Panc1 (cell line): ENCODE data around the gene KCNAB3. TPM values are rescaled to one million over a fixed set of nuclear protein-coding genes. Genes with fewer than 3 reads are reported as not detected.

Experiments
- ATAC-seq: fragments of 200-7000 bp; cut with Tn5 transposase; 2 replicates; pipeline ENCODE4 v1.9.1; 2020; ENCODE audit warnings: mild to moderate bottlenecking, moderate library complexity
- BruUV-seq: library from RNA; stranded (reverse); fragments of 400-500 nt; replicated peaks from 2 replicates; lab custom pipeline; 2021; lab: Mats Ljungman, UMichigan
- CTCF ChIA-PET: fragments of 300-600 bp; sonication (Branson Sonifier 250); formaldehyde crosslinking; loops from one replicate; lab custom pipeline; 2022; ENCODE audit warnings: antibody characterized with exemption; lab: Charles Lee
- POLR2A ChIA-PET: fragments of 300-600 bp; sonication (Branson Sonifier 250); formaldehyde crosslinking; loops from one replicate; lab custom pipeline; 2022; ENCODE audit warnings: antibody characterized with exemption; lab: Charles Lee
- DNase-seq: peaks from one replicate; pipeline ENCODE4 v3.0.0-alpha.2; 2010; ENCODE audit warnings: low read depth, low spot score
- H3K27ac ChIP-seq: 2 replicates; pipeline ENCODE4 v1.5.1; 2011; ENCODE audit warnings: mild to moderate bottlenecking, low read length, inconsistent platforms
- H3K27me3 ChIP-seq: fragments of 200-500 bp; sonication (Bioruptor generic); 2 replicates; pipeline ENCODE4 v1.6.0; 2014; ENCODE audit warnings: low read length, inconsistent platforms; ENCODE audit not compliant: control insufficient read depth, insufficient read depth
- H3K36me3 ChIP-seq: fragments of 200-500 bp; sonication (Bioruptor generic); 2 replicates; pipeline ENCODE4 v1.5.1; 2014; ENCODE audit warnings: inconsistent platforms, mild to moderate bottlenecking, low read length, moderate library complexity; ENCODE audit not compliant: control insufficient read depth, insufficient read depth
- H3K4me1 ChIP-seq: 2 replicates; pipeline ENCODE4 v1.5.1; 2011; ENCODE audit warnings: inconsistent platforms, mild to moderate bottlenecking, low read length, moderate library complexity; ENCODE audit not compliant: control insufficient read depth, insufficient read depth
- H3K4me3 ChIP-seq, 2 experiments: 2 replicates each; pipeline ENCODE4 v1.5.1; 2011 to 2012; ENCODE audit warnings: low read depth in 2 of 2, low read length in 2 of 2, mild to moderate bottlenecking in 2 of 2, inconsistent platforms in 1 of 2, moderate library complexity in 1 of 2
- H3K9me3 ChIP-seq: fragments of 200-500 bp; sonication (Bioruptor generic); 2 replicates; pipeline ENCODE4 v1.5.1; 2014; ENCODE audit warnings: low read depth, mild to moderate bottlenecking, inconsistent platforms, low read length, moderate library complexity; ENCODE audit not compliant: control insufficient read depth, insufficient read depth
- CTCF ChIP-seq: fragments of 450-650 bp; IDR thresholded peaks from 2 replicates; pipeline ENCODE4 v1.5.1; 2017; ENCODE audit warnings: mild to moderate bottlenecking
- POLR2AphosphoS5 ChIP-seq: IDR thresholded peaks from 2 replicates; pipeline ENCODE4 v1.6.1; 2012; ENCODE audit warnings: mild to moderate bottlenecking, low read depth, low read length, moderate library complexity
- REST ChIP-seq, 2 experiments: IDR thresholded peaks; 2 replicates each; pipeline ENCODE4 v1.6.1; 2011 to 2012; ENCODE audit warnings: low read depth in 2 of 2, control low read depth in 1 of 2, low read length in 1 of 2, mild to moderate bottlenecking in 1 of 2, moderate library complexity in 1 of 2; ENCODE audit not compliant: insufficient read depth in 1 of 2
- SIN3A ChIP-seq: IDR thresholded peaks from 2 replicates; pipeline ENCODE4 v1.6.1; 2012; ENCODE audit warnings: low read depth, mild to moderate bottlenecking, low read length, moderate library complexity, borderline replicate concordance; ENCODE audit not compliant: insufficient read depth
- TCF7L2 ChIP-seq: IDR thresholded peaks from 2 replicates; pipeline ENCODE4 v1.6.1; 2011; ENCODE audit warnings: mild to moderate bottlenecking, low read depth, low read length, inconsistent platforms
- in situ Hi-C: cut with HindIII; loops from 2 replicates; pipeline ENCODE4 v1.10.0; 2016; ENCODE audit warnings: low sequenced_read_pairs, low pct_unique_long_range_greater_than_20kb
- intact Hi-C: fragments of 100-400 bp; cut with micrococcal nuclease; formaldehyde crosslinking; loops from one replicate; pipeline ENCODE4 v1.10.0; 2022; ENCODE audit not compliant: unreplicated experiment
- total RNA-seq: library from RNA; stranded (reverse); gene quantifications from one replicate; pipeline ENCODE4 v1.2.1, GENCODE V29; 2021; ENCODE audit not compliant: unreplicated experiment

The KCNAB3 gene
- total RNA-seq, 1 experiment from 2014 or later = 3.5 TPM

GRCh38 chr17:7911116-7911515, 18.5 kb downstream of the KCNAB3 start:
- CTCF ChIA-PET = no interaction called here
- no peaks in the 10 kb centered on the region for H3K9me3 ChIP-seq
- DNase-seq (no peak), ATAC-seq (no peak)
- H3K4me3 ChIP-seq = no peak overlapping the region
- no peak overlapping the region for H3K27ac ChIP-seq
- intact Hi-C loops (no loop called here), in situ Hi-C loops (no loop called here)
- H3K27me3 ChIP-seq = no peaks in the 10 kb centered on the region
- H3K4me1 ChIP-seq = peaks cover 6% of the 10 kb centered on the region
- no peak for TF ChIP-seq REST (IDR thresholded peaks at IDR 0.05; ENCODE audit: insufficient read depth in 1 of 2, low read depth in 2 of 2, low read length in 1 of 2)
- BruUV-seq = no TSS peak
- POLR2A ChIA-PET = no interaction called here
- peaks cover 5% of the 10 kb centered on the region for H3K36me3 ChIP-seq

- H3K4me3 ChIP-seq = no peak overlapping the region
- no peak overlapping the region for H3K27ac ChIP-seq
- H3K27me3 ChIP-seq = no peaks in the 10 kb centered on the region
- peaks cover 6% of the 10 kb centered on the region for H3K4me1 ChIP-seq
- peaks cover 5% of the 10 kb centered on the region for H3K36me3 ChIP-seq
- intact Hi-C loops = no loop called here
- TF ChIP-seq POLR2AphosphoS5 (no peak), SIN3A (no peak), REST (IDR thresholded peaks at IDR 0.05; ENCODE audit: insufficient read depth in 1 of 2, low read depth in 2 of 2, low read length in 1 of 2) (no peak), CTCF (no peak), TCF7L2 (no peak)
- no peak for DNase-seq
- CTCF ChIA-PET = no interaction called here
- POLR2A ChIA-PET = no interaction called here
- in situ Hi-C loops = no loop called here
- no TSS peak for BruUV-seq
- ATAC-seq = no peak
- H3K9me3 ChIP-seq = no peaks in the 10 kb centered on the region
These were observed 18.9 kb downstream of the KCNAB3 start for GRCh38 chr17:7910711-7911110.
